Astrocyte of the cerebellum (primary cell): ENCODE measurements around the gene PLCZ1.
A peak's percentile ranks its signal among the peaks of the same experiment; 100 is the strongest.

Experiments used
- DNase-seq: peaks from one replicate; pipeline ENCODE4 v3.0.0-alpha.2; 2011; ENCODE audit warnings: low read depth
- H3K4me3 ChIP-seq: 2 replicates; pipeline ENCODE4 v1.5.1; 2011; ENCODE audit warnings: mild to moderate bottlenecking, low read depth, low read length, moderate library complexity
- in situ Hi-C: cut with HindIII; loops from 2 replicates; pipeline ENCODE4 v1.10.0; 2017; ENCODE audit warnings: low sequenced_read_pairs
- TF ChIP-seq, protein P1 (sequence below): IDR thresholded peaks from 2 replicates; pipeline ENCODE4 v1.5.1; 2012; ENCODE audit warnings: low read length, low read depth, moderate library complexity, mild to moderate bottlenecking; ENCODE audit errors: missing control alignments

Gene PLCZ1

DNA sequence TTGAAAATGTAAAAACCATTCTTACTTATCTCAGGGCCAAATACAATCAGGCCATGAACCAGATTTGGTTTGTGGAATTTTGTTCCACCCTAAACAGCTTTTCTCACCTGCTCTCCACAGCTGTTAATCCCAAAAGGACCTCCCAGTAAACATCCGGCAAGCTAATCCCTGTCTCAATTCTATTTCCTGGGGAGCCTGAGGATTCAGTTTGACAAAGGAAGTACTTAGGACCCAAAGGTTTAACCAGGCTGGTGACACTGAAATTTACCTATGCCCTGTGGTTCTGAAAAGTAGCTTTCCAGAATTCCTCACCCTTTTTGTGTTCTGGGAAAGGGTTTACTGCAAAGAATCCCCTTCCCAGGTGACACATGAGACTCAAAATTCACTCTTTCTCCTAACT is 15.1 kb upstream of the PLCZ1 start:
- in situ Hi-C loops, result no loop called here

GRCh38 chr12:18752280-18752920 is 14.6 kb upstream of the PLCZ1 start:
- TF ChIP-seq, protein P1, sequence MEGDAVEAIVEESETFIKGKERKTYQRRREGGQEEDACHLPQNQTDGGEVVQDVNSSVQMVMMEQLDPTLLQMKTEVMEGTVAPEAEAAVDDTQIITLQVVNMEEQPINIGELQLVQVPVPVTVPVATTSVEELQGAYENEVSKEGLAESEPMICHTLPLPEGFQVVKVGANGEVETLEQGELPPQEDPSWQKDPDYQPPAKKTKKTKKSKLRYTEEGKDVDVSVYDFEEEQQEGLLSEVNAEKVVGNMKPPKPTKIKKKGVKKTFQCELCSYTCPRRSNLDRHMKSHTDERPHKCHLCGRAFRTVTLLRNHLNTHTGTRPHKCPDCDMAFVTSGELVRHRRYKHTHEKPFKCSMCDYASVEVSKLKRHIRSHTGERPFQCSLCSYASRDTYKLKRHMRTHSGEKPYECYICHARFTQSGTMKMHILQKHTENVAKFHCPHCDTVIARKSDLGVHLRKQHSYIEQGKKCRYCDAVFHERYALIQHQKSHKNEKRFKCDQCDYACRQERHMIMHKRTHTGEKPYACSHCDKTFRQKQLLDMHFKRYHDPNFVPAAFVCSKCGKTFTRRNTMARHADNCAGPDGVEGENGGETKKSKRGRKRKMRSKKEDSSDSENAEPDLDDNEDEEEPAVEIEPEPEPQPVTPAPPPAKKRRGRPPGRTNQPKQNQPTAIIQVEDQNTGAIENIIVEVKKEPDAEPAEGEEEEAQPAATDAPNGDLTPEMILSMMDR, result no peak
- peak; percentile 31 for DNase-seq
- H3K4me3 ChIP-seq, result no peak overlapping the region
- in situ Hi-C loops, result no loop called here

More for the DNA sequence above, 15.1 kb upstream of the PLCZ1 start:
- H3K4me3 ChIP-seq, result no peak overlapping the region
- DNase-seq, result no peak
- TF ChIP-seq, protein P1, result no peak

GRCh38 chr12:18751866-18752265 is 14.1 kb upstream of the PLCZ1 start:
- DNase-seq, result no peak
- TF ChIP-seq, protein P1, result no peak
- in situ Hi-C loops, result no loop called here
- no peak overlapping the region for H3K4me3 ChIP-seq

DNA sequence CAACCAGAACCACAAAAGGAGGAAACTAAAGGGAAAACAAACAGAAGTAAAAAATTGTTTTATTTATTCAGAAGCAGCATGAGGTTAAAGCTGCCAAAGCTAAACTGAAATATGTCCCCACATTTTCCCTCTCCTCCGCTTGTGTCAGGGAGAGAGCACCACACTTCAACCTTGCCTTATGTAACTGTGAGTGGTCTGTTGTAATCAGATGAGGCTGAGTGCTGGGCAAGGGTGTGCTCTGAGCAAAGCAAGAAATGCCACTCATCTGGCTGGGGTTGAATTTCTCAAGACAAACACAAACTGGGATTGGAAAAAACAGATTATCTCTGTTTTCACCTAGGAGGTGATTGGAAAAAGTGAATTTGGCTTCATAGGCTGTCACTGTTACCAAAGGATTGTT is 12.3 kb upstream of the PLCZ1 start:
- no peak overlapping the region for H3K4me3 ChIP-seq
- TF ChIP-seq, protein P1, result no peak
- in situ Hi-C loops, result no loop called here
- DNase-seq, result no peak

GRCh38 chr12:18749386-18749957 is 11.7 kb upstream of the PLCZ1 start:
- no peak overlapping the region for H3K4me3 ChIP-seq
- no peak for DNase-seq
- TF ChIP-seq, protein P1, result no peak
- in situ Hi-C loops, result no loop called here

GRCh38 chr12:18747895-18748294 is 10.1 kb upstream of the PLCZ1 start:
- TF ChIP-seq, protein P1, result no peak
- peak; percentile 88 for DNase-seq
- no peak overlapping the region for H3K4me3 ChIP-seq
- in situ Hi-C loops, result no loop called here
